K562 (cell line): ENCODE data around the gene GAB2. TPM values are rescaled to one million over a fixed set of nuclear protein-coding genes. Genes with fewer than 3 reads are reported as not detected.
A peak's percentile ranks its signal among the peaks of the same experiment; 100 is the strongest.

ENCODE experiments used
- ATAC-seq: fragments of 200-7000 bp; cut with Tn5 transposase; 3 replicates; pipeline ENCODE4 v1.9.1; 2020; ENCODE audit warnings: moderate library complexity
- BruUV-seq: library from RNA; stranded (reverse); fragments of 400-500 nt; replicated peaks from 2 replicates; lab custom pipeline; 2021; lab: Mats Ljungman, UMichigan
- CTCF ChIA-PET: fragments of 300-600 bp; formaldehyde crosslinking; extraction: SDS; loops from one replicate; lab custom pipeline; 2021; ENCODE audit warnings: low intra/inter-chr PET ratio; lab: Yijun Ruan, JAX
- POLR2A ChIA-PET: fragments of 300-600, 350-650 bp; sonication (Branson Sonifier 250); formaldehyde crosslinking; extraction: SDS; loops from one replicate; lab custom pipeline; 2021; ENCODE audit warnings: antibody characterized with exemption, inconsistent platforms; lab: Yijun Ruan, JAX
- DNase-seq, 4 experiments: peaks; one replicate each; pipeline versions ENCODE4 v3.0.0 to v3.0.0-alpha.2; 2011 to 2018; ENCODE audit warnings: low spot score in 3 of 4, mixed read lengths in 3 of 4; ENCODE audit errors: extremely low read depth in 1 of 4
- FAIRE-seq: peaks from 2 replicates; lab custom pipeline; 2011; peaks lifted over from hg19 to GRCh38; lab: Jason Lieb, UNC
- H2AFZ ChIP-seq: 2 replicates; pipeline ENCODE4 v1.6.0; 2011; ENCODE audit warnings: low read depth, low read length, control low read depth, inconsistent platforms
- H3K27ac ChIP-seq: fragments of 200-600 bp; 3 replicates; pipeline ENCODE4 v1.8.0; 2011; ENCODE audit warnings: low read depth, mild to moderate bottlenecking, control low read depth, inconsistent platforms, low read length, moderate library complexity, mixed read lengths; ENCODE audit errors: extremely low read depth
- H3K27me3 ChIP-seq, 2 experiments: fragments of 300-600 bp in 1 of 2; 2 replicates in 1 of 2; 3 replicates in 1 of 2; pipeline versions ENCODE4 v1.6.0 to v1.8.0; 2011; ENCODE audit warnings: inconsistent platforms in 2 of 2, low read length in 2 of 2, mild to moderate bottlenecking in 1 of 2, mixed read lengths in 1 of 2, moderate library complexity in 1 of 2; ENCODE audit not compliant: control insufficient read depth in 2 of 2, insufficient read depth in 2 of 2
- H3K36me3 ChIP-seq: fragments of 300-600 bp; 3 replicates; pipeline ENCODE4 v1.8.0; 2011; ENCODE audit warnings: mild to moderate bottlenecking, low read length, inconsistent platforms; ENCODE audit not compliant: control insufficient read depth, insufficient read depth
- H3K4me1 ChIP-seq, 2 experiments: fragments of 200-600 bp in 1 of 2; replicated peaks in 1 of 2; 2 replicates in 1 of 2; 3 replicates in 1 of 2; pipeline versions ENCODE4 v1.5.1 to v1.8.0; 2011; ENCODE audit warnings: inconsistent platforms in 2 of 2, low read length in 2 of 2, mild to moderate bottlenecking in 1 of 2, mixed read lengths in 1 of 2, moderate library complexity in 1 of 2; ENCODE audit not compliant: control insufficient read depth in 2 of 2, insufficient read depth in 2 of 2
- H3K4me2 ChIP-seq: 2 replicates; pipeline ENCODE4 v1.6.1; 2011; ENCODE audit warnings: low read length, control low read depth, inconsistent platforms, mixed read lengths; ENCODE audit not compliant: insufficient read depth
- H3K4me3 ChIP-seq: fragments of 200-600 bp; sonication (generic), shearing (Covaris generic); 2 replicates; pipeline ENCODE4 v1.5.1; 2016; ENCODE audit warnings: control low read depth, inconsistent platforms
- H3K79me2 ChIP-seq: fragments of 200-600 bp; 3 replicates; pipeline ENCODE4 v1.8.0; 2011; ENCODE audit warnings: low read length, inconsistent platforms; ENCODE audit not compliant: control insufficient read depth, insufficient read depth
- H3K9ac ChIP-seq, 2 experiments: 2 replicates each; pipeline versions ENCODE4 v1.6.0 to v1.6.1; 2011; ENCODE audit warnings: low read depth in 2 of 2, low read length in 2 of 2, control low read depth in 1 of 2, inconsistent platforms in 1 of 2, mild to moderate bottlenecking in 1 of 2, mixed read lengths in 1 of 2; ENCODE audit not compliant: insufficient read depth in 1 of 2
- H3K9me1 ChIP-seq: one replicate; pipeline ENCODE4 v1.6.0; 2011; ENCODE audit warnings: inconsistent platforms, mild to moderate bottlenecking, low read length, moderate library complexity; ENCODE audit not compliant: control insufficient read depth, insufficient read depth
- H3K9me3 ChIP-seq: replicated peaks from 2 replicates; pipeline ENCODE4 v1.5.1; 2011; ENCODE audit warnings: low read depth, low read length, inconsistent platforms; ENCODE audit not compliant: control insufficient read depth, insufficient read depth
- H4K20me1 ChIP-seq: replicated peaks from 2 replicates; pipeline ENCODE4 v1.6.1; 2011; ENCODE audit warnings: low read length, inconsistent platforms, mixed read lengths; ENCODE audit not compliant: control insufficient read depth, insufficient read depth
- CSDE1 ChIP-seq, 2 experiments: fragments of 450-650 bp; IDR thresholded peaks; 2 replicates each; pipeline ENCODE4 v1.6.1; 2016; ENCODE audit warnings: mild to moderate bottlenecking in 1 of 2
- ELF2 ChIP-seq: fragments of 250-450 bp; sonication (Bioruptor Pico); IDR thresholded peaks from 2 replicates; pipeline ENCODE4 v1.5.0; 2021; ENCODE audit warnings: mild to moderate bottlenecking
- GATAD2B ChIP-seq: fragments of 450-650 bp; IDR thresholded peaks from 2 replicates; pipeline ENCODE4 v1.6.1; 2017; ENCODE audit warnings: mild to moderate bottlenecking, borderline replicate concordance
- MCM7 ChIP-seq, 2 experiments: fragments of 450-650 bp; IDR thresholded peaks; 2 replicates each; pipeline ENCODE4 v1.6.1; 2016 to 2018
- POLR2A ChIP-seq: fragments of 450-650 bp; conservative IDR thresholded peaks from 2 replicates; pipeline ENCODE4 v1.6.1; 2016
- POLR2H ChIP-seq: IDR thresholded peaks from 2 replicates; pipeline ENCODE4 v1.6.1; 2016; ENCODE audit warnings: missing genetic modification characterization, low read depth, mild to moderate bottlenecking, control low read depth, missing compliant biosample characterization, moderate library complexity
- RBM34 ChIP-seq: fragments of 200-400 bp; formaldehyde crosslinking; IDR thresholded peaks from 2 replicates; pipeline ENCODE4 v1.6.1; 2018; ENCODE audit warnings: low read length, borderline replicate concordance; ENCODE audit not compliant: insufficient read depth
- ZZZ3 ChIP-seq: fragments of 450-650 bp; IDR thresholded peaks from 2 replicates; pipeline ENCODE4 v1.6.1; 2016; ENCODE audit warnings: antibody characterized with exemption, mild to moderate bottlenecking, moderate library complexity
- WGBS: fragments of 100-300 bp; shearing (Covaris generic); methylation state at CpG from one replicate; pipeline ENCODE4 v1.1.6; 2016; ENCODE audit warnings: low coverage, mixed read lengths; ENCODE audit not compliant: insufficient coverage; ENCODE audit errors: missing lambda C conversion rate; 5-methylcytosine and 5-hydroxymethylcytosine counted together
- in situ Hi-C: fragments of 300-500 bp; cut with MboI; formaldehyde crosslinking; loops from 4 replicates; pipeline ENCODE4 v1.15.0; 2018; ENCODE audit warnings: inconsistent platforms, mixed read lengths
- intact Hi-C: fragments of 100-400 bp; cut with micrococcal nuclease; formaldehyde crosslinking; loops from 2 replicates; pipeline ENCODE4 v1.14.2; 2022
- polyA plus RNA-seq, 8 experiments: library from polyadenylated mRNA; depleted of rRNA in 4 of 8; stranded (reverse) in 5 of 8; unstranded in 3 of 8; fragments of >200 nt; fragmentation: Nextera tagmentation in 2 of 8; fragmentation: Illumina TruSeq in 1 of 8; extraction: Ambion mirVana in 2 of 8; extraction: Trizol in 1 of 8; gene quantifications; 2 replicates each; pipeline versions ENCODE4 v1.2.1 to v1.2.3, GENCODE V29; 2011 to 2014; ENCODE audit warnings: inconsistent platforms in 1 of 8, missing spikeins in 1 of 8
- total RNA-seq, 7 experiments: library from RNA; depleted of rRNA in 6 of 7; stranded (reverse); fragments of >200 nt in 6 of 7; fragmentation: Illumina TruSeq in 2 of 7; extraction: Trizol in 2 of 7; gene quantifications; 2 replicates each; pipeline versions ENCODE4 v1.2.1 to v1.2.3, GENCODE V29; 2011 to 2021; ENCODE audit warnings: low replicate concordance in 1 of 7
- TF ChIP-seq, protein P1 (sequence below), 2 experiments: fragments of 450-650 bp in 1 of 2; sonication (generic) in 1 of 2; formaldehyde crosslinking in 1 of 2; IDR thresholded peaks; 2 replicates each; pipeline versions ENCODE4 v1.7.1 to v1.9.0; 2016 to 2022; ENCODE audit warnings: inconsistent platforms in 1 of 2, mild to moderate bottlenecking in 1 of 2, missing genetic modification reagents in 1 of 2
- TF ChIP-seq, protein P2 (sequence below): fragments of 250-450 bp; sonication (Bioruptor Pico); IDR thresholded peaks from 2 replicates; pipeline ENCODE4 v1.8.0; 2021; ENCODE audit warnings: borderline replicate concordance, mild to moderate bottlenecking, moderate library complexity; ENCODE audit not compliant: poor library complexity, severe bottlenecking
- TF ChIP-seq, protein P3 (sequence below): fragments of 250-450 bp; sonication (Bioruptor Pico); IDR thresholded peaks from 2 replicates; pipeline ENCODE4 v1.5.0; 2020; ENCODE audit warnings: mild to moderate bottlenecking, borderline replicate concordance

The GAB2 gene
- total and polyA plus RNA-seq, 9 of the 15 experiments (the other 6 are each of a cell fraction or from before 2014, with no cell fraction given): 2.3 to 35.2 (median 16.1) TPM

- Histone ChIP-seq H3K27ac (no peak overlapping the region), H3K4me1 (peaks cover 5 to 15% of the 10 kb centered on the region in 2 experiments; a peak in 4 of 5 replicates), H3K9ac (peak overlapping the region in 1 of 2 experiments; percentile 78; a peak in 1 of 4 replicates), H3K36me3 (no peaks in the 10 kb centered on the region), H3K4me3 (no peak overlapping the region), H3K9me1 (no peaks in the 10 kb centered on the region), H3K79me2 (no peaks in the 10 kb centered on the region), H3K27me3 (no peaks in the 10 kb centered on the region), H2AFZ (no peak overlapping the region), H3K9me3 (no peaks in the 10 kb centered on the region), H3K4me2 (no peak overlapping the region), H4K20me1 (no peaks in the 10 kb centered on the region)
- no TSS peak for BruUV-seq
- CTCF ChIA-PET: no interaction called here
- ATAC-seq (peak; percentile 20; the same call in 2 of the 3 replicates), FAIRE-seq (no peak), DNase-seq (no peak)
- WGBS: 65% methylated on average over 7 of the region's 7 CpGs
- POLR2A ChIA-PET: no interaction called here
- intact Hi-C loops: no loop called here
- in situ Hi-C loops: no loop called here
- TF ChIP-seq, protein P1, sequence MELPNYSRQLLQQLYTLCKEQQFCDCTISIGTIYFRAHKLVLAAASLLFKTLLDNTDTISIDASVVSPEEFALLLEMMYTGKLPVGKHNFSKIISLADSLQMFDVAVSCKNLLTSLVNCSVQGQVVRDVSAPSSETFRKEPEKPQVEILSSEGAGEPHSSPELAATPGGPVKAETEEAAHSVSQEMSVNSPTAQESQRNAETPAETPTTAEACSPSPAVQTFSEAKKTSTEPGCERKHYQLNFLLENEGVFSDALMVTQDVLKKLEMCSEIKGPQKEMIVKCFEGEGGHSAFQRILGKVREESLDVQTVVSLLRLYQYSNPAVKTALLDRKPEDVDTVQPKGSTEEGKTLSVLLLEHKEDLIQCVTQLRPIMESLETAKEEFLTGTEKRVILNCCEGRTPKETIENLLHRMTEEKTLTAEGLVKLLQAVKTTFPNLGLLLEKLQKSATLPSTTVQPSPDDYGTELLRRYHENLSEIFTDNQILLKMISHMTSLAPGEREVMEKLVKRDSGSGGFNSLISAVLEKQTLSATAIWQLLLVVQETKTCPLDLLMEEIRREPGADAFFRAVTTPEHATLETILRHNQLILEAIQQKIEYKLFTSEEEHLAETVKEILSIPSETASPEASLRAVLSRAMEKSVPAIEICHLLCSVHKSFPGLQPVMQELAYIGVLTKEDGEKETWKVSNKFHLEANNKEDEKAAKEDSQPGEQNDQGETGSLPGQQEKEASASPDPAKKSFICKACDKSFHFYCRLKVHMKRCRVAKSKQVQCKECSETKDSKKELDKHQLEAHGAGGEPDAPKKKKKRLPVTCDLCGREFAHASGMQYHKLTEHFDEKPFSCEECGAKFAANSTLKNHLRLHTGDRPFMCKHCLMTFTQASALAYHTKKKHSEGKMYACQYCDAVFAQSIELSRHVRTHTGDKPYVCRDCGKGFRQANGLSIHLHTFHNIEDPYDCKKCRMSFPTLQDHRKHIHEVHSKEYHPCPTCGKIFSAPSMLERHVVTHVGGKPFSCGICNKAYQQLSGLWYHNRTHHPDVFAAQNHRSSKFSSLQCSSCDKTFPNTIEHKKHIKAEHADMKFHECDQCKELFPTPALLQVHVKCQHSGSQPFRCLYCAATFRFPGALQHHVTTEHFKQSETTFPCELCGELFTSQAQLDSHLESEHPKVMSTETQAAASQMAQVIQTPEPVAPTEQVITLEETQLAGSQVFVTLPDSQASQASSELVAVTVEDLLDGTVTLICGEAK (IDR thresholded peaks at IDR 0.05): no peak
- TF ChIP-seq, protein P1 (CRISPR knock-in tag; IDR thresholded peaks at IDR 0.05): no peak
- TF ChIP-seq ELF2: no peak
- no peak for TF ChIP-seq POLR2A
- TF ChIP-seq CSDE1 (IDR thresholded peaks at IDR 0.05): no peak
- TF ChIP-seq, protein P2, sequence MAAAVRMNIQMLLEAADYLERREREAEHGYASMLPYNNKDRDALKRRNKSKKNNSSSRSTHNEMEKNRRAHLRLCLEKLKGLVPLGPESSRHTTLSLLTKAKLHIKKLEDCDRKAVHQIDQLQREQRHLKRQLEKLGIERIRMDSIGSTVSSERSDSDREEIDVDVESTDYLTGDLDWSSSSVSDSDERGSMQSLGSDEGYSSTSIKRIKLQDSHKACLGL (CRISPR knock-in tag): no peak
- TF ChIP-seq ZZZ3: no peak
- TF ChIP-seq GATAD2B: no peak
- TF ChIP-seq MCM7 (IDR thresholded peaks at IDR 0.05): no peak
- TF ChIP-seq POLR2H: no peak
- no peak for TF ChIP-seq RBM34
- TF ChIP-seq, protein P3, sequence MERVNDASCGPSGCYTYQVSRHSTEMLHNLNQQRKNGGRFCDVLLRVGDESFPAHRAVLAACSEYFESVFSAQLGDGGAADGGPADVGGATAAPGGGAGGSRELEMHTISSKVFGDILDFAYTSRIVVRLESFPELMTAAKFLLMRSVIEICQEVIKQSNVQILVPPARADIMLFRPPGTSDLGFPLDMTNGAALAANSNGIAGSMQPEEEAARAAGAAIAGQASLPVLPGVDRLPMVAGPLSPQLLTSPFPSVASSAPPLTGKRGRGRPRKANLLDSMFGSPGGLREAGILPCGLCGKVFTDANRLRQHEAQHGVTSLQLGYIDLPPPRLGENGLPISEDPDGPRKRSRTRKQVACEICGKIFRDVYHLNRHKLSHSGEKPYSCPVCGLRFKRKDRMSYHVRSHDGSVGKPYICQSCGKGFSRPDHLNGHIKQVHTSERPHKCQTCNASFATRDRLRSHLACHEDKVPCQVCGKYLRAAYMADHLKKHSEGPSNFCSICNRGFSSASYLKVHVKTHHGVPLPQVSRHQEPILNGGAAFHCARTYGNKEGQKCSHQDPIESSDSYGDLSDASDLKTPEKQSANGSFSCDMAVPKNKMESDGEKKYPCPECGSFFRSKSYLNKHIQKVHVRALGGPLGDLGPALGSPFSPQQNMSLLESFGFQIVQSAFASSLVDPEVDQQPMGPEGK (CRISPR knock-in tag): no peak
Measured at GRCh38 chr11:78177216-78177615, 240.4 kb downstream of the GAB2 start.
